Smooth muscle cell (in vitro differentiated cells): ENCODE results near the gene OR4D5. TPM values are rescaled to one million over a fixed set of nuclear protein-coding genes. Genes with fewer than 3 reads are reported as not detected.

Experiments
- DNase-seq: peaks from one replicate; lab custom pipeline; 2025; ENCODE audit not compliant: unreplicated experiment; lab: John Stamatoyannopoulos, UW
- H2AFZ ChIP-seq: fragments of 200-600 bp; sonication (generic); 2 replicates; pipeline ENCODE4 v1.6.0; 2016; ENCODE audit warnings: antibody characterized with exemption, low read depth, mild to moderate bottlenecking
- H3F3A ChIP-seq: fragments of 200-600 bp; sonication (generic); 2 replicates; pipeline ENCODE4 v1.6.0; 2017; ENCODE audit warnings: antibody characterized with exemption, low read depth
- H3K27ac ChIP-seq: fragments of 200-600 bp; sonication (generic); 2 replicates; pipeline ENCODE4 v1.5.1; 2016; ENCODE audit warnings: low read depth, mild to moderate bottlenecking
- H3K27me3 ChIP-seq: fragments of 200-600 bp; sonication (generic); 2 replicates; pipeline ENCODE4 v1.6.1; 2016; ENCODE audit warnings: low read depth, mild to moderate bottlenecking
- H3K36me3 ChIP-seq: fragments of 200-600 bp; sonication (generic); 2 replicates; pipeline ENCODE4 v1.5.1; 2016; ENCODE audit warnings: low read depth
- H3K4me1 ChIP-seq: fragments of 200-600 bp; sonication (generic); 2 replicates; pipeline ENCODE4 v1.5.1; 2016; ENCODE audit warnings: low read depth
- H3K4me2 ChIP-seq: fragments of 200-600 bp; sonication (generic); 2 replicates; pipeline ENCODE4 v1.6.0; 2016; ENCODE audit warnings: mild to moderate bottlenecking
- H3K4me3 ChIP-seq: fragments of 200-600 bp; sonication (generic); 2 replicates; pipeline ENCODE4 v1.5.1; 2016; ENCODE audit warnings: mild to moderate bottlenecking
- H3K79me2 ChIP-seq: fragments of 200-600 bp; sonication (generic); 2 replicates; pipeline ENCODE4 v1.6.0; 2016; ENCODE audit warnings: low read depth, mild to moderate bottlenecking
- H3K9ac ChIP-seq: fragments of 200-600 bp; sonication (generic); 2 replicates; pipeline ENCODE4 v1.6.0; 2016; ENCODE audit warnings: low read depth
- H3K9me3 ChIP-seq: fragments of 200-600 bp; sonication (generic); replicated peaks from 2 replicates; pipeline ENCODE4 v1.5.1; 2016; ENCODE audit warnings: low read depth
- H4K20me1 ChIP-seq: fragments of 200-600 bp; sonication (generic); 2 replicates; pipeline ENCODE4 v1.6.0; 2016; ENCODE audit warnings: low read depth
- CTCF ChIP-seq: fragments of 200-600 bp; sonication (generic); IDR thresholded peaks from 2 replicates; pipeline ENCODE4 v1.5.1; 2017; ENCODE audit warnings: borderline replicate concordance, mild to moderate bottlenecking, antibody characterized with exemption; ENCODE audit not compliant: insufficient read depth, poor library complexity, severe bottlenecking
- WGBS: methylation state at CpG from one replicate; pipeline ENCODE4 v1.1.7; 2016; ENCODE audit warnings: low lambda C conversion rate; 5-methylcytosine and 5-hydroxymethylcytosine counted together
- polyA plus RNA-seq: library from polyadenylated mRNA; unstranded; fragments of >200 nt; fragmentation: Nextera tagmentation; extraction: Ambion mirVana; gene quantifications from 2 replicates; pipeline ENCODE4 v1.2.1, GENCODE V29; 2016
- total RNA-seq: library from RNA; depleted of rRNA; stranded (reverse); fragments of >200 nt; gene quantifications from 2 replicates; pipeline ENCODE4 v1.2.3, GENCODE V29; 2014

OR4D5 gene
- total and polyA plus RNA-seq, 2 experiments from 2014 or later = not detected

- 86% methylated on average over 5 of the region's 5 CpGs for WGBS
These were observed 39.9 kb downstream of the OR4D5 start for GRCh38 chr11:123979311-123979710.

More at GRCh38 chr11:123979311-123979710, 39.9 kb downstream of the OR4D5 start:
- Histone ChIP-seq H3K4me2 (no peak overlapping the region), H3K79me2 (no peaks in the 10 kb centered on the region), H3K9me3 (no peaks in the 10 kb centered on the region), H2AFZ (no peak overlapping the region), H3K27ac (no peak overlapping the region), H3F3A (no peaks in the 10 kb centered on the region), H3K9ac (no peak overlapping the region), H3K36me3 (no peaks in the 10 kb centered on the region), H4K20me1 (no peaks in the 10 kb centered on the region), H3K27me3 (no peaks in the 10 kb centered on the region), H3K4me1 (no peaks in the 10 kb centered on the region), H3K4me3 (no peak overlapping the region)
- no peak for TF ChIP-seq CTCF
- DNase-seq = no peak

Other genes with a start within 250 kb of the OR4D5 start
- gene ZNF202, start 198.0 kb upstream of the OR4D5 start, total RNA-seq = 3.6 and 6.3 TPM in 2 replicates
- 6.1 and 6.2 TPM in 2 replicates for gene ZNF202, start 198.0 kb upstream of the OR4D5 start, polyA plus RNA-seq
- not detected in 2 replicates for gene OR6X1, start 185.1 kb upstream of the OR4D5 start, total RNA-seq
- not detected in 2 replicates for gene OR6X1, start 185.1 kb upstream of the OR4D5 start, polyA plus RNA-seq
- gene OR6M1, start 133.3 kb upstream of the OR4D5 start, total RNA-seq = not detected in 2 replicates
- not detected in 2 replicates for gene OR6M1, start 133.3 kb upstream of the OR4D5 start, polyA plus RNA-seq
- not detected in 2 replicates for gene TMEM225, start 53.9 kb upstream of the OR4D5 start, total RNA-seq
- gene TMEM225, start 53.9 kb upstream of the OR4D5 start, polyA plus RNA-seq = not detected in 2 replicates
- not detected in 2 replicates for gene OR8D4, start 37.5 kb upstream of the OR4D5 start, total RNA-seq
- gene OR8D4, start 37.5 kb upstream of the OR4D5 start, polyA plus RNA-seq = not detected in 2 replicates
- not detected in 2 replicates for gene OR6T1, start 4.2 kb downstream of the OR4D5 start, total RNA-seq
- not detected in 2 replicates for gene OR6T1, start 4.2 kb downstream of the OR4D5 start, polyA plus RNA-seq
- gene OR10S1, start 38.2 kb downstream of the OR4D5 start, total RNA-seq = not detected in 2 replicates
- not detected in 2 replicates for gene OR10S1, start 38.2 kb downstream of the OR4D5 start, polyA plus RNA-seq
- not detected in 2 replicates for gene OR10G6, start 55.5 kb downstream of the OR4D5 start, total RNA-seq
- not detected in 2 replicates for gene OR10G6, start 55.5 kb downstream of the OR4D5 start, polyA plus RNA-seq
- not detected in 2 replicates for gene OR10G4, start 73.4 kb downstream of the OR4D5 start, total RNA-seq
- gene OR10G4, start 73.4 kb downstream of the OR4D5 start, polyA plus RNA-seq = not detected in 2 replicates
- gene OR10G9, start 83.4 kb downstream of the OR4D5 start, total RNA-seq = not detected in 2 replicates
- gene OR10G9, start 83.4 kb downstream of the OR4D5 start, polyA plus RNA-seq = not detected in 2 replicates
- gene OR10G8, start 87.2 kb downstream of the OR4D5 start, total RNA-seq = not detected in 2 replicates
- not detected in 2 replicates for gene OR10G8, start 87.2 kb downstream of the OR4D5 start, polyA plus RNA-seq
- not detected in 2 replicates for gene OR10G7, start 101.7 kb downstream of the OR4D5 start, total RNA-seq
- not detected in 2 replicates for gene OR10G7, start 101.7 kb downstream of the OR4D5 start, polyA plus RNA-seq
- 10.1 and 11.5 TPM in 2 replicates for gene VWA5A, start 175.8 kb downstream of the OR4D5 start, total RNA-seq
- gene VWA5A, start 175.8 kb downstream of the OR4D5 start, polyA plus RNA-seq = 12.3 and 16.0 TPM in 2 replicates
- gene OR10D3, start 243.7 kb downstream of the OR4D5 start, total RNA-seq = not detected in 2 replicates
- gene OR10D3, start 243.7 kb downstream of the OR4D5 start, polyA plus RNA-seq = not detected in 2 replicates